NCI-H524 (cell line): ENCODE results near the gene ADCY1.

Source experiments
- DNase-seq, 2 experiments: peaks; one replicate each; lab custom pipeline; 2025; lab: John Stamatoyannopoulos, UW

Gene ADCY1

DNA sequence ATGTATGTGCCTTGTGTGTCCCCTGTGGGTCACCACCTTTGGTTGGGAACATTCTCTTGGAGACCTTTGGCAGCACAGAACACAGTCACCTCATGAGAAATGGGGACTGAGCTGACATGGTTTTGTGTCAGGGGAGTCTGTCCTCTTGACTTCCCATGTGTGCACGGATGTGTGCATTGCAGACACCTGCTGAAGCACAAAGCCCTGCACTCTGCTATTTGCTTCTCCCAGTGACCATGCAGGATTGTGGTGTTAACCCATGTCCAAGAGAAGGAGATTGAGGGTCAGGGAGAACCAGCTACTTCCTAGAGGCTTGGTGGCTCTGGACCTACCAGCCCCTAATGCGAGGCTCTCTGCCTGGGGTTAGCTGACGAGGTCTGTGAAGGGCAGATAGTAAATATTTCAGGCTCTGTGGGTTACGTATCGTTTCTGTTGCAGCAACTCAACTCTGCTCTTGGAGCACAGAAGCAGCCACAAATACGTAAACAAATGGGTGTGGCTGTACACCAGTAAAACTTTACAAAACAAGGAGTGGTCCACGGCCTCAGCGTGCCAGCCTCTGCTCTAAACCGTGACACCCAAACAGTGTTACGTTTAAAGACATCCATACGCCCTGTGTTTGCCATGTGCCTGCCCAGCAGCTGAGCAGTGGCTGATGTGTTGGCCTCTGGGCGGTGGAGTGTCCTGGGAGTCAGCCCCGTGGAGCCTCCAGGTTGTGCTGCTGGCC, 51.7 kb downstream of the ADCY1 start:
- DNase-seq = no peak

GRCh38 chr7:45626441-45627430, 52.6 kb downstream of the ADCY1 start:
- no peak for DNase-seq

DNA sequence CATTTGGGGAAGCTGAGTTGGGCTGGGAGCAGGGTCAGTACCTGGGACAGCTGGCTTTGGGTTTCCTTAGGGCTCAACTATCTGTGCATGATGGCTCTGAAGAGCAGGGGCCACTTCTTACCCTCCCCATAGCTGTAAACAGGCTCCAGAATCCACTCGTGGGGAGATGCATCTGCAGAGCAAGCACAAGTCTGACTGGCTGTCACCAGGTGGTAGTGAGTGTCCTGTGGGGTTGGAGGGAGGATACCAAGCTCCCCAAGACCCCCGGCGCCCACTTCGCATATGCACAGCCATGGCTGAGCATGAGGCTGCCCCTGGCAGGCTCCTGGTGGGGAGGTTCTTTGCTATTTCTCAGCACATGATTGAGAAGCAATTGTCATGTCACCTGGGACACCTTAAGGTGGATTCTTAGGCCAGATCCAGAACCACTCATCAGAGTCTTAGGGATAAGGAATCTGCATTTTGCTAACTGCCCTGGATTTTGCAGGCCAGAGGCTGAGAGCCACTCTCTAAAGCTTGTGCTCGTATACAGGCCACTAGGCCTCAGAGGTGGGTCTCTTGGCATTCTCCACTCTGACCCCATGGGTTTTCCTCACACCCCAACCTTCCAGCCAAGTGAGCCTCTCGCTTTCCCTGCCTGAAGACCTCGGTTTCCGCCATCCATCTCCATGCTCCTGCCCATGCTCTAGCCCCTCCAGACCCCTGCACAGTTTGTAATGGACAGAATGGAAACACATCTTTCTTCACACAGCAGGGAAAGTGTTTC, 53.7 kb downstream of the ADCY1 start:
- no peak for DNase-seq

DNA sequence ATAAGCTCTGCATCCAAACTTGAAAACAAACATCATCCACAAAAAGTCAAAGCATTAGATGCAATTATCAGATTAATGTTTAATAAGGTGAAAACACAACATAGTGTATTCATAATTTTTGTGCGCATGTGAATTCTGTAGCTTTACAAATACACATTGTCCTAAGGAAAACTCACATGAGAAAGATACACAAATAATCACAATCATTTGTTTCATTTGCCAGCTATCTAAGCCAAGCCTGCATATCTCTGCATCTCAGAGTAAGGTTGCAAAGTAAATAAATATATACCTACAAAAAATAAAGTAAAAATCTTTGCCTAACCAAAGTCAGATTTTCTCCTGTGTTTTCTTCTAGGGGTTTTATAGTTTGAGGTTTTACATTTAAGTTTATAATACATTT, 57.4 kb downstream of the ADCY1 start:
- no peak for DNase-seq

DNA sequence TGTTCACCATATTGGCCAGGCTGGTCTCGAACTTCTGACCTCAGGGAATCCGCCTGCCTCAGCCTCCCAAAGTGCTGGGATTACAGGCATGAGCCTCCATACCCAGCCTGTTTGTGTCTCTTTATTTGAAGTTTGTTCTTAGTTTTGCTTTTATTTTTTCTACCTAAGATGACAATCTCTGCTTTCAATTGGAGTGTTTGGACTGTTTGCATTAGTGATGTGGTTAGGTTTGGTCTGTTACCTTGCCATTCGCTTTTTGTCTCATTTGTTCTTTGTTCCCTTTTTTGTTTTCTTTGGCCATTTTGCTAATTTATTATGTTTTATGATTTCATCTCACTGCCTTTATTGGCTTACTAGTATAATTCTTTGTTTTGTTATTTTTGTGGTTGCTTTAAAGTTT, 62.6 kb downstream of the ADCY1 start:
- no peak for DNase-seq

DNA sequence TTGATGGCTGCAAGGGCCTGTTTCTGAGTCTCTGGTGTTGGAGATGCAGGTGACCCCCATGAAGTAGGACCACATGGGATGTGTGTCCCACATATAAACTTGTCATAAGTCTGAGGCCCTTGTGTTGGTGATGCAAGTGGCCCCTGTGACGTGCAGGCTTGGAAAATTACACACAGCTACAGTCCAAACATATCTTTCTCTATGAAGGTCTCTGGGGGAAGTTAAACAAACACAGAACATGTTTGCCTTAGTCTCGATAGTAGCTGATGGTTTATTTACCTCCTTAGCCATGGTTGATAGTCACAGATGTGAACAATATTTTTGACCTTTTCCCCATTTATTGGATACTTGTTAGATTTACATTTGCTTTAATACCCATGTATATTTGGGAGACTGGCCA, 64.7 kb downstream of the ADCY1 start:
- no peak for DNase-seq

DNA sequence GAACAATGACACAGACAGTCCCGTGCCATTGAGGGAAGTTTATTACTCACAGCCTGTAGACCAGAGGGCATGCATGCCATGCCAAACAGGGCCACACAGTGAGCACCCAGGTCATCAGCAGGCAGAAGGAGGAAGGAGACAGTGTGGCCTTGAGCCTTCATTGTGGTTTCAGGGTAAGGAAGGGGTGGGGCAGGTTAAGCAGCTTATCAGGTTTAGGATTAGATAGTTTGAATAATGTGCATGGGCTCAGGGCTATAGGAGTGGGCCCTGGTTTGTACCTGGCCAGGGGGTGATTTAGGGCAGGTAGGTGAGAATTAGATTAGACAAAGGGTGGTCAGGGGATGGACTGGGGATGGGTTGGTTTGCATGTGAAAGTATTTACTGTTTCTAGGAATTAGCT, 67.9 kb downstream of the ADCY1 start:
- no peak for DNase-seq

DNA sequence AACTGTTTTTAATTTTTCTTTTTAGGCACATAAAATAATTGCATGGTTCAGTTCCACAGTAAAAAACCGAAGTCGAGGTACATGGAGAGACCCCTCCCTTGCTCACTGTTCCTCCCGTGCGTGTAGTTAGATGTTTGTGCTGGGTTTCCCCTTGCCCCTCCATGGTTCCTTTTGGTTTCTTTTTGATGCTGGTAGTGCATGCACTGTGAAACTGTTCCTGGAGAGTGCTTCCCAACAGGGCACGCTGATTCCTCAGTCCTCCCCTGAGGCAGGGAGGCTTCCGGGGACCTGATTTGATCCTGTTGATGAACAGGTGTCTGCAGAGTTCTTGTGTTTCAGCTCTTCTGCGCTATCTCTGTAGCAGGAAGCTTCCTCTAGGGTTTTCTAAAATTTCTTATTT, 69.5 kb downstream of the ADCY1 start:
- no peak for DNase-seq

DNA sequence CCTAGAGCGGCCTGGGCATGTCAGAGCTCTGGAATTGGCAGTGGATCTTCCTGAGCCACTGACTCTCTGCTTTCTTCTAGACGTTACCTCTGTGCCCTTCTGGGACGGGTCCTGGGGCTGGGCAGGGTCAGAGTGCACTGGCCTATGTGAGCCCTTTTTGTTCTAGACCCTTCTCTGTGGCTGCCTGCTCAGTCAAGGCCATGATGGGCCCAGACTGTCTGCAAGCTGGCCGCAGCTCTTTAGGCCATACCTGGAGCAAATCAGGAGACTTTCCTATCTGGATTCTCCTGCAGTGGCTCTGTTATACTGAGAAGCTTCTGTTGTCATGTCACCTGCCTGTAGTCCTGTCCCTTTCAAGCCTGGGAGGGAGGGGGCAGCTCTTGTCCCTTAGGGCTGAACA, 70.1 kb downstream of the ADCY1 start:
- DNase-seq = no peak

DNA sequence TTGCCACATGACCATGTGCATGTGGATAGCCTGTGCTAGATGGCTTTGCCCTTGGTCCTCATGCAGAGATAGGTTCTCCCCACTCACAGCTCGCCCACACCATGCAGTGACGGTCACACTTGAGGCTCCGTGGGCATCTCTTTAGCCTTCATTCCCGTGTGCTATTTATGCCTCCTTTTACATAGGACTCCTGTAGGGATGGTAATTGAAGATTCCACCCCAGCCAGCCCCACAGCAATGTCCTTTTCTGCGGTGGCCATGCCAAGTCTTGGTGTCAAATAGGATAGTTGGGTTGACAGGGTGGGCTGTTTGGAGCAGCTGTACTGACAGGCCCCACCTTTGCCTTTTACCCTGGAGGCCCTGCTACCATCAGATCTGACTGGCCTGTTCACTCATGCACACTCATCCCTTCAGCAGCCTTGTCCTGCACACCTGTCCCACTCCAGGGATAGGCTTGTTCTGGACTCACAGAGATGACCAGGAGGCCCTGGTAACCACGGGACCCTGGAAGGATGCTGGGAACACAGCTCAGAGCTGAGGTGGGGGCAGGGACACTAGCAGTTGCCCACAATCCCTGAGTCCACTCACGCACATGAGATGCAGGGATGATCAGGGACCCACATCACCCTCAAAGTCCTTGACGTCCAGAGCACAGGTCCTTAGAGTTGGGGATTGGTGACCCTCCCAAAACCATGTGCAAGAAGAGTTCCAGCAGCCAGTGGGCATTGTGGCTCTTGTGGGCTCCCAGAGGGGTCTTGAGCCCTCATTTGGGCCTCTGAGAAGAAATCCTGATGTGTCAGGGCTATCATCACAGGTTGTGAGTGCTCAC, 71.2 kb downstream of the ADCY1 start:
- DNase-seq = no peak

DNA sequence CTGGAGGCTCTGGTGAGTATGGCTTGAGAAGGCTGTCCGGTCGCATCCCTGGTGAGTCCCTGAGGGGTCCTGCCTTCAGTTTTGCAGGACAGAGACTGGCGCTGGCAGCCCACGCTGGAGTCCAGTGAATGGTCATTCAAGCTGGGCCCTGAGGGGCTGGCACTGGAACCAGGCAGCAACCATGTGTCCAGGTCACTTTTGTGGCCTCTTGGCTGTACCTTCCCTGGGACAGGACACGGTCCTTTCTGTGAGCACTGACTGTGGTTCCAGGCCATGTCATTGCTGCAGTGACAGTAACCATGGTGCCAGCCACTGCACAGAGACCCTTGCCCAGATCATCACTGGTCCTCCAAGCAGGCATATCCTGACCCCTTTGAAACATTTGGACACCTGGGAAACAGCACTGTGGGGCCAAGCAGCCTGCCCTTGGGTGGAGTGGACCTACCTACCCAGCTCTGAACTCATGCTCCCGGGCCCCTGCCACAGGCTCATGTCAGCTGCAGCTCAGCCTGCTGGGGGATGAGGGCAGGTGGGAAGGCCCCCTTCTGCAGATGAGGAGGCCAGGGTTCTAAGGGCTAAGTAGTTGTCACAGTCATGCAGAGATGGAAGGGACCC, 72.1 kb downstream of the ADCY1 start:
- no peak for DNase-seq

- DNase-seq = no peak
Observed at GRCh38 chr7:45646996-45647825, 73.0 kb downstream of the ADCY1 start.

DNA sequence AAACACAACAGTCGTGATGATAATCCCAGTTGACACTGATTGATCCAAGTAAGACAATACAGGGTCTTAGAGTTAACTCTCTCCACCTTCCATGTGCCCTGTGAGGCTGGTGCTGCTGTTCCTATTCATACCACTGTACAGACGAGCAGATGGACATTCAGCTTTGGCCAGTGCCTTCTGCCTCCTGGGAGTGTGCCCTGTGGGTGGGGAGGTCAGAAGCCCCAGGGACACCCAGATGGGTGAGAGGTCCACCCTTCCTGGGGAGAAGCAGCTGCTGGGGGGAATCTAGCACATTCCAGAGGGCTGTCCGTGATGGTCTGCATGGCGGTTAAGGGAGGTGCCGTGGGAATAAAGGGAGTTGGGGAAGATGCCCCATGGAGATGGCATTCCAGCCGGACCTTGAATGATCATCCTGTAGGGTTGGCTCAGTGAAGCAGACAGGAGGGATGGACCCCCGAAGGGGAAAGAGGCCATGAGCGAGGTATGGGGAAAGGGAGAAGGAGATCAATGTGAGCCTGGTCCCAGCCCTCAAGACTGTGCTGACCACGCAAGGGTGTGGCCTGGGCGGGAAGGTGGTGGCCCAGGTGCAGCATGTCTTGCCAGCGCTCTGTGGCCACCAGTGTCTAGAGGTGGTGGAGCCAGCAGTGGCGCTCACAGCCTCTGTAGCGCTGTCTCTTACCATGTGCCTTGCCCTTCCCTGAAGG, 74.0 kb downstream of the ADCY1 start:
- no peak for DNase-seq

- no peak for DNase-seq
Observed at GRCh38 chr7:45648671-45648995, 74.5 kb downstream of the ADCY1 start.

- DNase-seq = no peak
Observed at GRCh38 chr7:45649560-45650346, 75.6 kb downstream of the ADCY1 start.

DNA sequence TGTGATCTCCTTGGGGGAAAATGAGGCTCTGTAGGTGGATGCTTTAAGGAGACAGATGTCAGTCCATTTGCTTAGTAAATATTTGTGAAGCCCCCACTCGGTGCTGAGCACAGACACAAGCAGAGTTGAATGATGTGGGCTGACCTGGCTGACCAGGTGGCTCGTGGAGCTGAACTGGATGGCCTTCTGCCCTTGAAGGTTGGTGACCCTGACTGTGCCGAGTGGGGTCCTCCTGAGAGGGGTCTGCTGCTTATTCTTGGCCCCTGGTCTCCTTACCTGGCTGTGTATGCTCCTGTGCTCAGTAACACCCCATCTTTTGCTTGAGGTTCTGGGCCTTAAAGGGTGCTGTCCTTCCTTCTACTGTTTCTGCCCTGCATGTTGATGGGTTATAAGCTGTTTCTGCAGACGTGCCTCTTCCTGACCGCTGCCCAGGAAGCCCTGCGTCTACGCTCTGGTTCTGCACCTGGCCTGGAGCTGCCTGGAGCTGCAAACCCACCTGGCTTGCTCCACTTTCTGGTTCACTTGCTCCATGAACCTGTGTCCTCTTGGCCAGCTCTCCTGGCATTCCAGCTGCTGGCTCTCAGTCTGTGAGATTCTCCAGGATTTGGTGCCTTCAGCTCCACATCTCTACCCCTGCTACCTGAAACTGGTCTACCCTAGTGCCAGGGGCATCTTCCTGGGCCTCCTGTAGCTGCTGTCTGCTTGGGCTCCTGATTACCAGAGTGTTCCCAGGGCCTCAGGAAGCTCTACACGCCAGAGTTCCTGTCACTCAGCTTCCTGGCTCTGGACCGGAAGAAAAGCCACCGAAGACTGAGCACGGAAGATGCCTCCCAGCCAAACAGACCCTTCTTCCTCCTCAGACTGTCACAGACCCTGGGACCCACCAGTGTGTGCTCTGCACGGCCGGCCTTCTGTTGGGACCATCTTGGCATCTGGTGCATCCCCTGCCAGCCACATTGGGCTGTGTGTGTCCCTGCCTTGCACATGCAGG, 76.5 kb downstream of the ADCY1 start:
- DNase-seq = no peak

DNA sequence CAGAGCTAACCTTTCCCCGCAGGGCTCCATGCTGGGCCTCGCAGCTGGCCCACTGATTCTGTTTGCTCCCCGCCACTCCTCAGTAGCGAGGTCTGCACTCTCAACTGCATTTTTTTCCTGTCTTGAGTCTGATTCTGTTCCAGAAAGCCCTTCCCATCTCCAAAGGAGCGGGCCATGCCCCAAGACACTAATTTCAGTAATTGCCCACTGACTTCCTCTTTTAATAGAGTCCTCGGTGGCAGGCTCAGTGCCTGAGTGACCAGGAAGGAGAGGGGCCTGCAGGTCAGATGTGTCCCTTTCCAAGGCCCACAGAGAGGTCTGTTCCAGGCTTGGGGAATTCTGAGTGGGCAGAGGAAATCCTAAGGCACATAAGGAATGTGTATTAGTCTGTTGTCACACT, 77.4 kb downstream of the ADCY1 start:
- no peak for DNase-seq

DNA sequence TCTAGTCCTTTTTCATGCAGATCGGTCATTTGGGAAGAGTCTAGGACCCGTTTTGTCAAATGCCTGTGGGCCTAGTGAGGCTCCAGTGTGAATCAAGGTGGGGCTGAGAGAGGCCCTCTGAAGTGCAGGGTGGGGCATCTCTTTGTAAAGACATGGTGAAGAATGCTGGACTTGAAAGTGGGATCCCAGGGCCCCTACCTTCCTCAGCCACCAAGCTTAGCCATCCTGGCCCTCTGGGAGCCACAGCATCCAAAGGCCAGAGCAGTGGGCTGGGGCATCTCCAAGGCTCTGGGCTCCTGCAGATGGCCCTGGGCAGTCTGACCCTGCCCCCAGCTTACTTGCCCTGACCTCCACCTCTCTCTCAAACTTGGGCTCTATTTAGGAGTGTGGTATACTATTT, 78.5 kb downstream of the ADCY1 start:
- no peak for DNase-seq
